Measurements from ENCODE around the gene POGZ.

POGZ gene

GRCh38 chr1:151459331-151460046 is at the start of gene POGZ:
Gene POGZ, minus strand, starts transcription at chr1:151459494. Its CDS starts 17,290 bp downstream, at chr1:151442204.
- peak; percentile 94 for DNase-seq (ENCODE audit: low read depth)

- DNase-seq (ENCODE audit: low read depth), result no peak
Observed at GRCh38 chr1:151508833-151509232, 49.5 kb upstream of the POGZ start.

- DNase-seq (ENCODE audit: low read depth), result no peak
Observed at GRCh38 chr1:151504759-151505158, 45.5 kb upstream of the POGZ start.

GRCh38 chr1:151504252-151504651 is 45.0 kb upstream of the POGZ start:
- no peak for DNase-seq (ENCODE audit: low read depth)

- DNase-seq (ENCODE audit: low read depth), result no peak
Observed at GRCh38 chr1:151502859-151503780, 43.8 kb upstream of the POGZ start.

GRCh38 chr1:151502035-151502700 is 42.9 kb upstream of the POGZ start:
- no peak for DNase-seq (ENCODE audit: low read depth)

GRCh38 chr1:151501474-151501873 is 42.2 kb upstream of the POGZ start:
- no peak for DNase-seq (ENCODE audit: low read depth)

- no peak for DNase-seq (ENCODE audit: low read depth)
Observed at GRCh38 chr1:151499930-151500329, 40.6 kb upstream of the POGZ start.

GRCh38 chr1:151499365-151499764 is 40.1 kb upstream of the POGZ start:
- DNase-seq (ENCODE audit: low read depth), result no peak

GRCh38 chr1:151495316-151495715 is 36.0 kb upstream of the POGZ start:
- DNase-seq (ENCODE audit: low read depth), result no peak

GRCh38 chr1:151494741-151495281 is 35.5 kb upstream of the POGZ start:
- no peak for DNase-seq (ENCODE audit: low read depth)

- no peak for DNase-seq (ENCODE audit: low read depth)
Observed at GRCh38 chr1:151493042-151493441, 33.7 kb upstream of the POGZ start.

GRCh38 chr1:151492120-151492519 is 32.8 kb upstream of the POGZ start:
- DNase-seq (ENCODE audit: low read depth), result no peak

- DNase-seq (ENCODE audit: low read depth), result no peak
Observed at GRCh38 chr1:151491641-151492040, 32.3 kb upstream of the POGZ start.

- no peak for DNase-seq (ENCODE audit: low read depth)
Observed at GRCh38 chr1:151486557-151486956, 27.3 kb upstream of the POGZ start.

- no peak for DNase-seq (ENCODE audit: low read depth)
Observed at GRCh38 chr1:151485685-151486255, 26.5 kb upstream of the POGZ start.

- DNase-seq (ENCODE audit: low read depth), result no peak
Observed at GRCh38 chr1:151482017-151482416, 22.7 kb upstream of the POGZ start.

- DNase-seq (ENCODE audit: low read depth), result no peak
Observed at GRCh38 chr1:151479462-151479861, 20.2 kb upstream of the POGZ start.

- no peak for DNase-seq (ENCODE audit: low read depth)
Observed at GRCh38 chr1:151478923-151479322, 19.6 kb upstream of the POGZ start.

GRCh38 chr1:151478140-151478812 is 19.0 kb upstream of the POGZ start:
- DNase-seq (ENCODE audit: low read depth), result no peak

GRCh38 chr1:151477066-151477465 is 17.8 kb upstream of the POGZ start:
- DNase-seq (ENCODE audit: low read depth), result no peak

Data from stimulated activated CD4-positive, alpha-beta T cell treated with anti-CD3 and anti-CD28 coated beads, Interleukin-2, amount 100 ng/mL, for 4 hours (primary cell).